Measurements from ENCODE around the gene LARGE1.

Gene LARGE1

DNA sequence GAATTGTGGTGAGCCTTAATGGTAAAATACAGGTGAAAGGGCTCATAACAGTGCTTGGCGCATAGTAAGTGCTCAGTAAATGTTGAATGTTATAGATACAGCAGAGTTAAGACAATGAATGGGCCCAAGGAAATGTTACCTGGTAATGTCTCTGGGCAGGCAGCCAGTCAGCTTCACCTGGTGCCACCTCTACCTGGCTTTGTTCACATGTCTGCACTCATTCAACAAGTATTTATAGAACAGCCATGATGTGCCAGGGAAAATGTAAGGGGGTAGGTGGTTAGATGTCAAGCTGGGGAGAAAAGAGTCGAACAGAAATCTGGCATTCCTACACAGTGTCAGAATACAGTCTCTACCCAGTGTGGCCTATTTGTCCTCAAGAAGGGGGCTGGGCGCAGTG lies 623.3 kb downstream of the LARGE1 start:
- Histone ChIP-seq H3K36me3 (no peaks in the 10 kb centered on the region), H3K9me3 (no peaks in the 10 kb centered on the region), H3K4me1 (no peaks in the 10 kb centered on the region), H3K4me3 (ENCODE audit: low read depth, low read length) (no peak overlapping the region), H3K27me3 (no peaks in the 10 kb centered on the region)
- DNase-seq, result no peak
- TF ChIP-seq, protein P1, sequence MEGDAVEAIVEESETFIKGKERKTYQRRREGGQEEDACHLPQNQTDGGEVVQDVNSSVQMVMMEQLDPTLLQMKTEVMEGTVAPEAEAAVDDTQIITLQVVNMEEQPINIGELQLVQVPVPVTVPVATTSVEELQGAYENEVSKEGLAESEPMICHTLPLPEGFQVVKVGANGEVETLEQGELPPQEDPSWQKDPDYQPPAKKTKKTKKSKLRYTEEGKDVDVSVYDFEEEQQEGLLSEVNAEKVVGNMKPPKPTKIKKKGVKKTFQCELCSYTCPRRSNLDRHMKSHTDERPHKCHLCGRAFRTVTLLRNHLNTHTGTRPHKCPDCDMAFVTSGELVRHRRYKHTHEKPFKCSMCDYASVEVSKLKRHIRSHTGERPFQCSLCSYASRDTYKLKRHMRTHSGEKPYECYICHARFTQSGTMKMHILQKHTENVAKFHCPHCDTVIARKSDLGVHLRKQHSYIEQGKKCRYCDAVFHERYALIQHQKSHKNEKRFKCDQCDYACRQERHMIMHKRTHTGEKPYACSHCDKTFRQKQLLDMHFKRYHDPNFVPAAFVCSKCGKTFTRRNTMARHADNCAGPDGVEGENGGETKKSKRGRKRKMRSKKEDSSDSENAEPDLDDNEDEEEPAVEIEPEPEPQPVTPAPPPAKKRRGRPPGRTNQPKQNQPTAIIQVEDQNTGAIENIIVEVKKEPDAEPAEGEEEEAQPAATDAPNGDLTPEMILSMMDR (IDR thresholded peaks at IDR 0.05; ENCODE audit: low read depth, low read length), result no peak

DNA sequence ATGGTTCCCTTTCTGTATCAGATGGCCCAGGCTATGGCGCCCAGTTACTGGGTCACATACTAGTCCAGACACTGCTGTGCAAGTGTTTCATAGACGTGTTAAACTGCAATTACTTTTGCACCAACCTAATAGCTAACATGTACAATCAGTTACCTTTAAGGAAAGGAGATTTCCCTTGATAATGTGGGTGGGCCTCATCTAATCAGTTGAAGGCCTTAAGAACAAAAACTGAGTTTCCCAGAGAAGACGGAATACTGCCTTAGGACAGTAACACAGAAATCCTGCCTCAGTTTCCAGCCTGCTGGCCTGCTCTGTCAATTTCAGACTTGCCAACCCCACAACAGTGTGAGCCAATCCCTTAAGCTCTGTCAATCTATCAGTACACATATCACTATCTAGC lies 632.2 kb downstream of the LARGE1 start:
- DNase-seq, result no peak
- H3K4me3 ChIP-seq (ENCODE audit: low read depth, low read length), result no peak overlapping the region
- TF ChIP-seq, protein P1 (IDR thresholded peaks at IDR 0.05; ENCODE audit: low read depth, low read length), result no peak

DNA sequence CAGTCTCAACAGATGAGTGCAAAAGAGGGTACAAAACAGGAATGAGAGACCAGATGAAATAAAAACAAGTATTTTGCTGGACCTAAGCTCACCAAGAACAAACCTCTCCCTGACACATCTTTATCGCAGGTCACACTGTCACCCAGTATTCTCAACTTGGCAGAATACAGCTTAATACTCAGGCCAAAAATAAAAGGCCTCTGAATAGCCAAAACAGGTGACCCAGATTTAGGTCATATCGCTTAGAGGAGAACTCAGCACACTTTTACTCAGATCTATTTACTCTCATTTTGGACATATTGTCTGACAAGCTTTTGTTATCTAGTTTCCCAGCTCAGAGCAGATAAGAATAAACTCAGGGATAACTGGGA lies 645.2 kb downstream of the LARGE1 start:
- Histone ChIP-seq H3K4me3 (ENCODE audit: low read depth, low read length) (no peak overlapping the region), H3K36me3 (no peaks in the 10 kb centered on the region), H3K9me3 (no peaks in the 10 kb centered on the region), H3K4me1 (no peaks in the 10 kb centered on the region), H3K27me3 (no peaks in the 10 kb centered on the region)
- TF ChIP-seq, protein P1 (IDR thresholded peaks at IDR 0.05; ENCODE audit: low read depth, low read length), result no peak
- no peak for DNase-seq

More for the DNA sequence above, 632.2 kb downstream of the LARGE1 start:
- Histone ChIP-seq H3K4me1 (no peaks in the 10 kb centered on the region), H3K27me3 (no peaks in the 10 kb centered on the region), H3K36me3 (no peaks in the 10 kb centered on the region), H3K9me3 (no peaks in the 10 kb centered on the region)

- no peak overlapping the region for H3K4me3 ChIP-seq (ENCODE audit: low read depth, low read length)
- H3K36me3 ChIP-seq, result no peaks in the 10 kb centered on the region
- TF ChIP-seq, protein P1 (IDR thresholded peaks at IDR 0.05; ENCODE audit: low read depth, low read length), result peak; percentile 55
- peak; percentile 31 for DNase-seq
- H3K9me3 ChIP-seq, result no peaks in the 10 kb centered on the region
- no peaks in the 10 kb centered on the region for H3K27me3 ChIP-seq
- H3K4me1 ChIP-seq, result no peaks in the 10 kb centered on the region
Measured at GRCh38 chr22:33274214-33275072, 645.8 kb downstream of the LARGE1 start.

DNA sequence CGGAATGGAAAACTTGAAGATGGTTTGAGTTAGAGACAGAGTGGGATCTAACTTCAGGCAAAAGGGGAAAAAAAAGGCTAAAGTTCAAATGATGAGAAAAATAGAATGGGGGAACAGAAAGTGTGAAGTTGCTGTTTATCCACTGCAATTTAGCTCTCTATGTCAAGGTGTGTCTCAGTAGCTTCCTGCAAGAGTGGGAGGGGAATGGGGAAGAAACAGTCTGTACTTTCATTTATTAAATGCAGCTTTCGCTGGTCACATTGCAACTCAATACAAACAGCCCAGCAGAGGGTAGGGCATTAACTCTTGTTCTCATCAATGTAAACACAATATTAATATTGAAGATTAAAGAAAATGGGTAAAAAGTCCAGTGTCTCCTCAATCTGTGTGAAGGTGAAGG lies 647.4 kb downstream of the LARGE1 start:
- TF ChIP-seq, protein P1 (IDR thresholded peaks at IDR 0.05; ENCODE audit: low read depth, low read length), result no peak
- Histone ChIP-seq H3K9me3 (no peaks in the 10 kb centered on the region), H3K36me3 (no peaks in the 10 kb centered on the region), H3K4me3 (ENCODE audit: low read depth, low read length) (no peak overlapping the region), H3K4me1 (no peaks in the 10 kb centered on the region), H3K27me3 (no peaks in the 10 kb centered on the region)
- no peak for DNase-seq

DNA sequence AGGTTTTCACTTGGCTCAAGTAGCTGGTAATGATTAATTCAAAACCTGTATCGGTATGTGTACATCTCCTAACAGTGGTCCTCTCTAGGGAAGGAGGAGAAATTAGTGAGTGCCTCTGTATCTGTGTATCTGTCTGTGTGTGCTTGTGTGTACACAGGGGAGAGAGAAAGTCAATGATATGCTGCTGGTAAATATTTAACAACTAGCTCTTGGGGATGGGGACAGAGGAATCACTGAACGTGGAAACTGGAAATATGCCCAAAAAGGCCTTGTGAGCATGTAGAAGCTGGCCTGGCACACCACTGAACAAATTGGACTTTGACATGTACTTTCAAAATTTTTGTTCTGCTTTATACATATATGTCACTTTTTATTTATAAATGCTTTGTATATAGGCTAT lies 648.1 kb downstream of the LARGE1 start:
- Histone ChIP-seq H3K4me3 (ENCODE audit: low read depth, low read length) (no peak overlapping the region), H3K4me1 (no peaks in the 10 kb centered on the region), H3K9me3 (no peaks in the 10 kb centered on the region), H3K36me3 (no peaks in the 10 kb centered on the region), H3K27me3 (no peaks in the 10 kb centered on the region)
- DNase-seq, result no peak
- TF ChIP-seq, protein P1 (IDR thresholded peaks at IDR 0.05; ENCODE audit: low read depth, low read length), result no peak

All from BE2C (cell line).